ENCODE results near the gene LCMT1.
"Not testable (repeated sequence)": the region's sequence is repeated elsewhere in the genome, so short reads cannot be mapped to it uniquely, and the experiment has no call there.

Gene LCMT1

GRCh38 chr16:25095636-25096035 is 15.9 kb upstream of the LCMT1 start:
- no peak for DNase-seq

- DNase-seq = no peak
Measured at GRCh38 chr16:25097276-25097975, 14.1 kb upstream of the LCMT1 start.

- no peak for DNase-seq
Measured at GRCh38 chr16:25100511-25100910, 11.0 kb upstream of the LCMT1 start.

GRCh38 chr16:25106567-25107465 is 4.7 kb upstream of the LCMT1 start:
- peak; percentile 78 to 79 for DNase-seq

GRCh38 chr16:25107466-25107792 is 4.1 kb upstream of the LCMT1 start:
- no peak for DNase-seq

GRCh38 chr16:25108054-25108453 is 3.5 kb upstream of the LCMT1 start:
- no peak for DNase-seq

- DNase-seq = no peak
Measured at GRCh38 chr16:25109643-25110042, 1.9 kb upstream of the LCMT1 start.

- DNase-seq = peak in 1 of 2 donors; percentile 38
Measured at GRCh38 chr16:25110387-25110947, 1.1 kb upstream of the LCMT1 start.

GRCh38 chr16:25114121-25114520 is 2.6 kb downstream of the LCMT1 start:
- DNase-seq = no peak

GRCh38 chr16:25118851-25119578 is 7.5 kb downstream of the LCMT1 start:
- DNase-seq = no peak

GRCh38 chr16:25121824-25122600 is 10.5 kb downstream of the LCMT1 start:
- no peak for DNase-seq

GRCh38 chr16:25124503-25124902 is 13.0 kb downstream of the LCMT1 start:
- DNase-seq = no peak

GRCh38 chr16:25126086-25126666 is 14.6 kb downstream of the LCMT1 start:
- DNase-seq = not testable (repeated sequence)

GRCh38 chr16:25126820-25127232 is 15.3 kb downstream of the LCMT1 start:
- no peak for DNase-seq

- not testable (repeated sequence) for DNase-seq
Measured at GRCh38 chr16:25132751-25133150, 21.2 kb downstream of the LCMT1 start.

- no peak for DNase-seq
Measured at GRCh38 chr16:25134166-25134700, 22.7 kb downstream of the LCMT1 start.

GRCh38 chr16:25135254-25135878 is 23.8 kb downstream of the LCMT1 start:
- DNase-seq = no peak

- DNase-seq = no peak
Measured at GRCh38 chr16:25138130-25138529, 26.6 kb downstream of the LCMT1 start.

- no peak for DNase-seq
Measured at GRCh38 chr16:25140459-25140858, 28.9 kb downstream of the LCMT1 start.

- DNase-seq = no peak
Measured at GRCh38 chr16:25141648-25142047, 30.1 kb downstream of the LCMT1 start.

GRCh38 chr16:25143928-25144327 is 32.4 kb downstream of the LCMT1 start:
- DNase-seq = no peak
